Endothelial cell of umbilical vein (primary cell): ENCODE results near the gene CDS2. TPM values are rescaled to one million over a fixed set of nuclear protein-coding genes. Genes with fewer than 3 reads are reported as not detected.

ENCODE experiments used
- BruUV-seq: library from RNA; stranded (reverse); fragments of 400-500 nt; replicated peaks from 2 replicates; lab custom pipeline; 2021; lab: Mats Ljungman, UMichigan
- CTCF ChIA-PET: fragments of 300-600, 350-600 bp; sonication (Branson Sonifier 250); formaldehyde crosslinking; loops from one replicate; lab custom pipeline; 2021; ENCODE audit warnings: antibody characterized with exemption, inconsistent platforms; lab: Charles Lee
- POLR2A ChIA-PET: fragments of 300-600, 350-600 bp; sonication (Branson Sonifier 250); formaldehyde crosslinking; loops from one replicate; lab custom pipeline; 2021; ENCODE audit warnings: antibody characterized with exemption, inconsistent platforms; lab: Charles Lee
- DNase-seq: peaks from one replicate; pipeline ENCODE4 v3.0.0-alpha.2; 2011; ENCODE audit warnings: low read depth, low spot score
- FAIRE-seq: peaks from 2 replicates; lab custom pipeline; 2011; peaks lifted over from hg19 to GRCh38; lab: Jason Lieb, UNC
- H2AFZ ChIP-seq: 2 replicates; pipeline ENCODE4 v1.6.0; 2012; ENCODE audit warnings: low read depth, low read length, control low read depth, inconsistent platforms
- H3K27ac ChIP-seq: 2 replicates; pipeline ENCODE4 v1.5.1; 2011; ENCODE audit warnings: low read depth, mild to moderate bottlenecking, control low read depth, low read length, moderate library complexity; ENCODE audit not compliant: insufficient read depth
- H3K27me3 ChIP-seq, 2 experiments: 2 replicates each; pipeline versions ENCODE4 v1.6.0 to v1.6.1; 2011; ENCODE audit warnings: low read length in 2 of 2, mixed read lengths in 1 of 2; ENCODE audit not compliant: control insufficient read depth in 2 of 2, insufficient read depth in 2 of 2
- H3K36me3 ChIP-seq, 2 experiments: 2 replicates in 1 of 2; 3 replicates in 1 of 2; pipeline ENCODE4 v1.5.1; 2011; ENCODE audit warnings: low read length in 2 of 2, mild to moderate bottlenecking in 1 of 2, moderate library complexity in 1 of 2; ENCODE audit not compliant: control insufficient read depth in 2 of 2, insufficient read depth in 2 of 2; ENCODE audit errors: extremely low read depth in 1 of 2
- H3K4me1 ChIP-seq: 3 replicates; pipeline ENCODE4 v1.5.1; 2011; ENCODE audit warnings: mild to moderate bottlenecking, low read length; ENCODE audit not compliant: control insufficient read depth, insufficient read depth; ENCODE audit errors: extremely low read depth
- H3K4me2 ChIP-seq: 2 replicates; pipeline ENCODE4 v1.6.1; 2011; ENCODE audit warnings: low read length, control low read depth, mixed read lengths; ENCODE audit not compliant: insufficient read depth
- H3K4me3 ChIP-seq, 3 experiments: fragments of 200-600 bp in 1 of 3; sonication (generic), shearing (Covaris generic) in 1 of 3; replicated peaks in 1 of 3; 2 replicates each; pipeline ENCODE4 v1.5.1; 2011 to 2016; ENCODE audit warnings: control low read depth in 3 of 3, low read length in 3 of 3, mild to moderate bottlenecking in 2 of 3, inconsistent platforms in 1 of 3, low read depth in 1 of 3, moderate library complexity in 1 of 3; ENCODE audit not compliant: insufficient read depth in 1 of 3
- H3K79me2 ChIP-seq: 2 replicates; pipeline ENCODE4 v1.6.0; 2012; ENCODE audit warnings: low read length, inconsistent platforms; ENCODE audit not compliant: control insufficient read depth, insufficient read depth
- H3K9ac ChIP-seq: replicated peaks from 2 replicates; pipeline ENCODE3; 2011; ENCODE audit warnings: low read length, control low read depth; ENCODE audit not compliant: insufficient read depth; ENCODE audit errors: extremely low read depth
- H3K9me1 ChIP-seq: replicated peaks from 3 replicates; pipeline ENCODE4 v1.6.0; 2011; ENCODE audit warnings: mild to moderate bottlenecking, low read length; ENCODE audit not compliant: control insufficient read depth, insufficient read depth; ENCODE audit errors: extremely low read depth
- H3K9me3 ChIP-seq: replicated peaks from 2 replicates; pipeline ENCODE4 v1.5.1; 2012; ENCODE audit warnings: low read length, inconsistent platforms; ENCODE audit not compliant: control insufficient read depth, insufficient read depth
- H4K20me1 ChIP-seq: replicated peaks from 2 replicates; pipeline ENCODE3; 2011; ENCODE audit warnings: mild to moderate bottlenecking, low read length; ENCODE audit not compliant: control insufficient read depth, insufficient read depth; ENCODE audit errors: extremely low read depth
- EZH2 ChIP-seq: IDR thresholded peaks from 2 replicates; pipeline ENCODE4 v1.6.1; 2012; ENCODE audit warnings: borderline replicate concordance, low read depth, mild to moderate bottlenecking, moderate library complexity, low read length, inconsistent platforms; ENCODE audit not compliant: severe bottlenecking
- FOS ChIP-seq: IDR thresholded peaks from 2 replicates; pipeline ENCODE4 v1.6.1; 2011; ENCODE audit warnings: mild to moderate bottlenecking, low read length, moderate library complexity, borderline replicate concordance; ENCODE audit not compliant: insufficient read depth
- GATA2 ChIP-seq: IDR thresholded peaks from 2 replicates; pipeline ENCODE4 v1.7.0; 2011; ENCODE audit warnings: low read depth, mild to moderate bottlenecking, moderate library complexity, mixed read lengths, low read length; ENCODE audit not compliant: insufficient read length, insufficient read depth
- JUN ChIP-seq: IDR thresholded peaks from 2 replicates; pipeline ENCODE4 v1.6.1; 2011; ENCODE audit warnings: borderline replicate concordance, low read depth; ENCODE audit not compliant: insufficient read length, insufficient read depth
- MYC ChIP-seq: IDR thresholded peaks from one replicate; pipeline ENCODE4 v1.6.1; 2011; ENCODE audit warnings: mild to moderate bottlenecking, low read depth, low read length
- POLR2A ChIP-seq: IDR thresholded peaks from 2 replicates; pipeline ENCODE4 v1.6.1; 2012; ENCODE audit warnings: low read depth, mild to moderate bottlenecking, control low read depth, low read length
- POLR2AphosphoS5 ChIP-seq: IDR thresholded peaks from 2 replicates; pipeline ENCODE4 v1.6.1; 2012; ENCODE audit warnings: low read depth, mild to moderate bottlenecking, control low read depth, low read length, moderate library complexity; ENCODE audit not compliant: insufficient read depth
- dilution Hi-C: fragments of 300-500 bp; cut with MboI; formaldehyde crosslinking; loops from one replicate; pipeline ENCODE4 v1.15.0; 2019; ENCODE audit warnings: low sequenced_read_pairs; ENCODE audit not compliant: extremely low pct_ligation_motif_present
- intact Hi-C: fragments of 100-400 bp; cut with micrococcal nuclease; formaldehyde crosslinking; loops from one replicate; pipeline ENCODE4 v1.10.0; 2022
- polyA plus RNA-seq, 4 experiments: library from polyadenylated mRNA; depleted of rRNA in 3 of 4; stranded (reverse) in 3 of 4; unstranded in 1 of 4; fragments of >200 nt; gene quantifications; 2 replicates each; pipeline versions ENCODE4 v1.2.1 to v1.2.3, GENCODE V29; 2011 to 2012; ENCODE audit warnings: missing spikeins in 1 of 4
- total RNA-seq: library from RNA; stranded (reverse); gene quantifications from 2 replicates; pipeline ENCODE4 v1.2.3, GENCODE V29; 2021
- TF ChIP-seq, protein P1 (sequence below): IDR thresholded peaks from 2 replicates; pipeline ENCODE4 v1.6.1; 2011; ENCODE audit not compliant: insufficient read depth, insufficient read length
- TF ChIP-seq, protein P2 (sequence below), 2 donors: IDR thresholded peaks; 1 replicate in 1 of 2; 2 replicates in 1 of 2; pipeline ENCODE4 v1.5.1; 2011; ENCODE audit warnings: low read length in 2 of 2, mild to moderate bottlenecking in 2 of 2, moderate library complexity in 2 of 2, control low read depth in 1 of 2, inconsistent platforms in 1 of 2, low read depth in 1 of 2; ENCODE audit not compliant: insufficient read depth in 1 of 2; ENCODE audit errors: extremely low read depth in 1 of 2

CDS2 gene
- total and polyA plus RNA-seq, 2 donors (not counting 3 experiments of a cell fraction or from before 2014, with no cell fraction given) = 47.0 to 49.0 TPM

DNA sequence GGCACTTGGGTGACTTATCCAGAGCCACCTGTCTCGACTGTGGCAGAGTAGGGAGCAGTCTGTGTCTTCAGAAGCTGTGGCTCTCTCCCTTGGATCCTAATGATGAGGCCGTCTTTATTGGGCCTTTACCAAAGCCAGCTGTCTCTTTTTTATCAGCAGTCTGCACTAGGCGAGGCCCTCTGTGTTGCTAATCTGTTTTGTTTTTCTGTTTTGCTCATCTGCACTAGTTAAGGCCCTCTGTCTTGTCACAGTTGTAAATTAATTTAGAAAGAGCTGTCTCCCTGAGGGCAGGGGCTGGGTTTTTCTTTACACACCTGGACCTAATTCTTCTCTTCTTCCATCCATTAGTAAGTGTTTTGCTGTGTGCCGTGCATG, 45.0 kb downstream of the CDS2 start:
- ChIA-PET CTCF (interaction anchor here (0.5 kb wide), 1 partner anchor 45 kb away, joined by 3 read pairs; the partner anchor contains the start of gene CDS2), POLR2A (no interaction called here)
- Histone ChIP-seq H3K27me3 (no peaks in the 10 kb centered on the region), H3K27ac (no peak overlapping the region), H3K79me2 (peaks cover 5% of the 10 kb centered on the region), H3K4me2 (no peak overlapping the region), H3K9ac (no peak overlapping the region), H3K9me1 (no peaks in the 10 kb centered on the region), H2AFZ (no peak overlapping the region), H3K4me1 (peaks cover 19% of the 10 kb centered on the region), H3K36me3 (peaks cover 3% of the 10 kb centered on the region in 2 experiments), H3K9me3 (no peaks in the 10 kb centered on the region), H4K20me1 (no peaks in the 10 kb centered on the region), H3K4me3 (no peak overlapping the region)
- no peak for FAIRE-seq
- BruUV-seq = no TSS peak
- dilution Hi-C loops = no loop called here
- TF ChIP-seq GATA2 (no peak), POLR2A (no peak), MYC (no peak), JUN (no peak), POLR2AphosphoS5 (no peak), FOS (no peak), EZH2 (no peak)
- TF ChIP-seq, protein P1, sequence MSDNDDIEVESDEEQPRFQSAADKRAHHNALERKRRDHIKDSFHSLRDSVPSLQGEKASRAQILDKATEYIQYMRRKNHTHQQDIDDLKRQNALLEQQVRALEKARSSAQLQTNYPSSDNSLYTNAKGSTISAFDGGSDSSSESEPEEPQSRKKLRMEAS = no peak
- TF ChIP-seq, protein P2, sequence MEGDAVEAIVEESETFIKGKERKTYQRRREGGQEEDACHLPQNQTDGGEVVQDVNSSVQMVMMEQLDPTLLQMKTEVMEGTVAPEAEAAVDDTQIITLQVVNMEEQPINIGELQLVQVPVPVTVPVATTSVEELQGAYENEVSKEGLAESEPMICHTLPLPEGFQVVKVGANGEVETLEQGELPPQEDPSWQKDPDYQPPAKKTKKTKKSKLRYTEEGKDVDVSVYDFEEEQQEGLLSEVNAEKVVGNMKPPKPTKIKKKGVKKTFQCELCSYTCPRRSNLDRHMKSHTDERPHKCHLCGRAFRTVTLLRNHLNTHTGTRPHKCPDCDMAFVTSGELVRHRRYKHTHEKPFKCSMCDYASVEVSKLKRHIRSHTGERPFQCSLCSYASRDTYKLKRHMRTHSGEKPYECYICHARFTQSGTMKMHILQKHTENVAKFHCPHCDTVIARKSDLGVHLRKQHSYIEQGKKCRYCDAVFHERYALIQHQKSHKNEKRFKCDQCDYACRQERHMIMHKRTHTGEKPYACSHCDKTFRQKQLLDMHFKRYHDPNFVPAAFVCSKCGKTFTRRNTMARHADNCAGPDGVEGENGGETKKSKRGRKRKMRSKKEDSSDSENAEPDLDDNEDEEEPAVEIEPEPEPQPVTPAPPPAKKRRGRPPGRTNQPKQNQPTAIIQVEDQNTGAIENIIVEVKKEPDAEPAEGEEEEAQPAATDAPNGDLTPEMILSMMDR (IDR thresholded peaks at IDR 0.05; ENCODE audit: extremely low read depth in 1 of 2, insufficient read depth in 1 of 2, low read depth in 1 of 2, low read length in 2 of 2) = no peak
- no peak for DNase-seq
- intact Hi-C loops = no loop called here
